Measurements from ENCODE around the gene C11orf68. TPM values are rescaled to one million over a fixed set of nuclear protein-coding genes. Genes with fewer than 3 reads are reported as not detected.

The C11orf68 gene
- total and polyA plus RNA-seq, 9 of the 15 experiments (the other 6 are each of a cell fraction or from before 2014, with no cell fraction given), result 3.6 to 35.9 (median 12.8) TPM

DNA sequence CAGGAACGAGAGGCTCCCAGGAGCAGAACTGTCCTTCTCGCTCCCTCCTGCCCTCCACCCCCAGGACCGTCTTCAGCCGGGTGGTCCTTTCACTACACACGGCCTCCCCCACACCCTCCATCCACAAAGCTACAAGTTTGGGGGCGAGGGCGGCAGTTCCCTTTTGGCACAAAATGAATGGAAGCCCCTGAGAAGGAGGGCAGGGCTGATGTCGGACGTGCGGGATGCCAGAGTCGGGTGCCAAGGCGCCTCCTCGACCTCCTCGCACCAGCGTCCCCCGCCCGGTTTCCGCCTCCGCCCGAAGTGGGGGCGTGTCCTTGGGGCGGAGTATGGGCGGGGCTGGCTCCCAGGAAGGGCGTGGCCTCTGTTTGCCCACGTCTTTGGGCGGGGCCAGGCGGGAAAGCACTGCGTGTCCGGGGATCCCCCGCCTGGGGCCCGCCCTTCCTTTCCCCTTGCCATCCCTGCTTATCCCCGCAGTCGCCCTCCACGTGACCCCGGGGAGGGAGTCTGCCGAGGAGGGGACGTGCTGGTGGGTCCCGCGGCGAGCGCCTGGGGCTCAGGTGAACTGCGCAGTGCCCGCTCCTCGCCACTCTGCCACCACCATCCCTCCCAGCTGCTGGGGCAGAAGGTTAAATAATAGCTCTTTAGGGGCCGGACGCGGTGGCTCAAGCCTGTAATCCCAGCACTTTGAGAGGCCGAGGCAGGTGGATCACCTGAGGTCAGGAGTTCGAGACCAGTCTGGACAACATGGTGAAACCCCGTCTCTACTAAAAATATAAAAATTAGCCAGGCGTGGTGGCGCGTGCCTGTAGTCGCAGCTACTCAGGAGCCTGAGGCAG is 45.3 kb downstream of the C11orf68 start (continued):
- TF ChIP-seq E2F8 (IDR thresholded peaks at IDR 0.05; ENCODE audit: low read depth, partially characterized antibody) (no peak), MYBL2 (IDR thresholded peaks at IDR 0.05; ENCODE audit: low read depth) (no peak), MYBL2 (CRISPR knock-in tag; IDR thresholded peaks at IDR 0.05; ENCODE audit: borderline replicate concordance) (no peak), TEAD2 (tag; IDR thresholded peaks at IDR 0.05) (no peak), SMAD3 (CRISPR knock-in tag; conservative IDR thresholded peaks at IDR 0.05) (no peak), ELF1 (tag; IDR thresholded peaks at IDR 0.05) (no peak), THAP7 (CRISPR knock-in tag; IDR thresholded peaks at IDR 0.05) (no peak), ZNF699 (CRISPR knock-in tag; IDR thresholded peaks at IDR 0.05; ENCODE audit: insufficient replicate concordance) (no peak), SLC30A9 (CRISPR knock-in tag; IDR thresholded peaks at IDR 0.05) (no peak), ZNF165 (CRISPR knock-in tag; IDR thresholded peaks at IDR 0.05; ENCODE audit: borderline replicate concordance) (no peak), TOE1 (IDR thresholded peaks at IDR 0.05; ENCODE audit: borderline replicate concordance) (peak; percentile 66), TOE1 (CRISPR knock-in tag; IDR thresholded peaks at IDR 0.05; ENCODE audit: borderline replicate concordance, low read depth) (no peak), PHB2 (IDR thresholded peaks at IDR 0.05; ENCODE audit: low read depth) (no peak), GATAD2B (IDR thresholded peaks at IDR 0.05; ENCODE audit: borderline replicate concordance) (no peak; the same call in 1 of the 2 replicates), YY1 (IDR thresholded peaks at IDR 0.05; ENCODE audit: borderline replicate concordance in 1 of 3, control insufficient read depth in 1 of 3, extremely low read depth in 1 of 3, insufficient read depth in 3 of 3, insufficient read length in 1 of 3, insufficient replicate concordance in 2 of 3, low read depth in 1 of 3, low read length in 2 of 3) (peak in 1 of 3 experiments; percentile 7), CBX2 (IDR thresholded peaks at IDR 0.05; ENCODE audit: insufficient read depth, low read length, poor library complexity, severe bottlenecking) (no peak), SNIP1 (IDR thresholded peaks at IDR 0.05; ENCODE audit: low read depth) (no peak), ZNF707 (CRISPR knock-in tag; conservative IDR thresholded peaks at IDR 0.05) (no peak), ZNF121 (CRISPR knock-in tag; conservative IDR thresholded peaks at IDR 0.05) (no peak), BDP1 (IDR thresholded peaks at IDR 0.05; ENCODE audit: insufficient read depth, insufficient read length) (no peak), CCAR2 (IDR thresholded peaks at IDR 0.05; ENCODE audit: low read depth, low read length) (no peak), TCFL5 (CRISPR knock-in tag; conservative IDR thresholded peaks at IDR 0.05) (no peak), MTA3 (IDR thresholded peaks at IDR 0.05; ENCODE audit: borderline replicate concordance) (0 out of 2 replicates have a peak, but pooled peaks have one; percentile 73)
- TF ChIP-seq, protein P1, sequence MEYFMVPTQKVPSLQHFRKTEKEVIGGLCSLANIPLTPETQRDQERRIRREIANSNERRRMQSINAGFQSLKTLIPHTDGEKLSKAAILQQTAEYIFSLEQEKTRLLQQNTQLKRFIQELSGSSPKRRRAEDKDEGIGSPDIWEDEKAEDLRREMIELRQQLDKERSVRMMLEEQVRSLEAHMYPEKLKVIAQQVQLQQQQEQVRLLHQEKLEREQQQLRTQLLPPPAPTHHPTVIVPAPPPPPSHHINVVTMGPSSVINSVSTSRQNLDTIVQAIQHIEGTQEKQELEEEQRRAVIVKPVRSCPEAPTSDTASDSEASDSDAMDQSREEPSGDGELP (CRISPR knock-in tag; IDR thresholded peaks at IDR 0.05; ENCODE audit: borderline replicate concordance), result peak; percentile 67; the same call in 1 of the 2 replicates
